GM19397 (cell line): ENCODE results near the gene SIRPA.

Source experiments
- ATAC-seq: cut with Tn5 transposase; IDR thresholded peaks from one replicate; pipeline ENCODE4 v1.9.1; 2021; ENCODE audit warnings: mild to moderate bottlenecking, moderate library complexity; ENCODE audit not compliant: unreplicated experiment

Gene SIRPA

GRCh38 chr20:1946762-1947534, 51.7 kb downstream of the SIRPA start:
- ATAC-seq, result no peak

GRCh38 chr20:1947535-1947846, 52.3 kb downstream of the SIRPA start:
- ATAC-seq, result no peak

DNA sequence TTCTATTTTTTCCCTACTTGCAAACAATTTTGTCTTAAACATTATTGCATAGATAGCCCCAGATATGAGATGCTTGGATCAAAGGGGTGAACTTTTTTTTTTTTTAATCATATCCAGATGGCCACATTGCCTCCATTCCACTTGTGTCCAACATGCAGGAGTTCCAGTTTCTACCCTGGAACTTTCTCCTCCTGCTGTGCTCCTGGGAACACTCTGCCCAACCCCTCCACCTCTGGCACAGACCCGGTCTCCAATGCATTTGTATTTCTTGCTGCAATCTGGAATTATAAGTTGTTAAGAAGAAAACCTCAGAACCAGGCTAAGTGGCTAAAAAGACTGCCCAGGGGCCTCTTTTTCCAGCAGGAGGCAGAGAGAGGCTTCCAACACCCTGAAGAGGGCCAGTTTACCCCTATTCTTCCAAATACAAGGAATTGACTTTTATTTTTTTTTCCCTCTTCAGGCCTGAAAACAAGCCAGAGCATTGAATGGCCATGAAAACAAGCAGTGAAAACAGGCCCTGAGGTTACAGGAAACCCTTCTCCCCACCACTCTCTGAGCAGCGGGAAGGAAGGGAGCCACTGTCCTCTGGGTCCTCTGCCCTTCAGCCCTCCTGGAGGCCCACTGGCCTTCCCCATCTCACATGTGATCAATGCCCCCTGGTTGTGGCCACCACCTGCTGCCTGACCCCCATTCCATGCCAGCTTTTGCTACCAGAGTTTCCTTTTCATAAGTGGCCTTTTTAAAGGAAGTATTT, 54.3 kb downstream of the SIRPA start:
- ATAC-seq, result no peak

GRCh38 chr20:1950836-1951235, 55.6 kb downstream of the SIRPA start:
- no peak for ATAC-seq

DNA sequence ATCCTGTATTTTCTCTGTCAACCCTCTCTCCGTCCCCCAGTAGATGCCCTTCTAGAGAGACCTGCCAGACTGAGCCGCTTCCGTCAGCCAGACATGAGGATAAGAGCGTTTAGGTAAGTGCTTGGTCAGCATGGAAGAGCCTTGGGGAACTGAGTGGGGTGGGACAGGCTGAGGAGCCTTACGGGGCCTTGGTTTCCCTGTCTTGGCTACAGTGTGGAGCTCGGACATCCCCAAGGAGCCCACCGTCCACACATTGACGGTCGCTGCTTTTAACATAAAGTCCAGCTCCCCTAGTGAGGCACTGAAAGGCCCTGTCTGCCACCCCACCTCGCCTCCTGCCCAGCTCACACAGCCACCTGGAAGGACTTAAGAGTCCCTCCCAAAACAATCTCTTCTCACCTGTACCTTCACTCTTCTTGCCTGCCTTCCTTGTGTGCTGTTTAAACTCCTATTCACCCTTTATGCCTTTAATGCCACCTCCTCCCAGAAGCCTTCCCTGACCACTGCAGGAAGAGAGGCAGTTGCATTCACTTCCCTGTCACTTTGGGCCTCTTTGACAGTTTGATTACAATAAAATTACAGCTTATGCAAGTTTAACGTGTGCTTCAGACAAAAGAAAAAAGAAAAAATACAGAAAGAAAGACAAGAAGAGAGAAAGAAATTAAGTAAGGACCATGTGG, 56.4 kb downstream of the SIRPA start:
- ATAC-seq, result no peak

DNA sequence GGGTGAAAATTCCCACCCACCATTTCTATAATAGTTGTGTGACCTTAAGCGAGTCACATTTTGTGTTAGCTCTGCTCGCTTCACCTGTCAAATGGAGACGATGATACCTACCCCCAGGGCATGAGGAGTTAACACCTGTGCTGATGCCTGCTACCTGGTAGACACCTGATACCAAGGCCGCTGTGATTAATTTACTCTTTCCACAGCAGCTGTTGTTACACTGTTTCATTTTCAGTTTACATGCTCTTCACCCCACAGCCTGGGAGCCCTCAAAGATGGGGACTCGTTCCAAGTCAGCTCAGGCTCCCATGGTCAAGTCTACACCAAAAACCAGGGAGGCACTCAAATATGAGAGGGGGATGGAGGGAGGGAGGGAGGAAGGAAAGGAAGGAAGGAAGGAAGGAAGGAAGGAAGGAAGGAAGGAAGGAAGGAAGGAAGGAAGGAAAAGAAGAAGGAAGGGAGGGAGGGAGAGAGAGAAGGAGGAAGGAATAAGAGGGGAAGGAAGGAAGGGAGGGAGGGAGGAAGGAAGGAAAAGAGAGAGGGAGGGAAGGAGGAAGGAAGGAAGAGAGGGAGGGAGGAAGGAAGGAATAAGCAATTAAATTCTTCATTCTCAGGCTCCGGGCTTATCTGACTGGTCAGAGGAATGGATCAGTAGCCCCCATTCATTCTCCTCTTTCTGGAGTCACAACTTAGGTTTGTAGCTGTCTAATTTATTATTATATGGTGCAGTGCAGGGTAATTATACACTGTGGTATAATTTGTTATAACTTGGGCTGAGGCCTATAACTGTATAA, 57.7 kb downstream of the SIRPA start:
- no peak for ATAC-seq

DNA sequence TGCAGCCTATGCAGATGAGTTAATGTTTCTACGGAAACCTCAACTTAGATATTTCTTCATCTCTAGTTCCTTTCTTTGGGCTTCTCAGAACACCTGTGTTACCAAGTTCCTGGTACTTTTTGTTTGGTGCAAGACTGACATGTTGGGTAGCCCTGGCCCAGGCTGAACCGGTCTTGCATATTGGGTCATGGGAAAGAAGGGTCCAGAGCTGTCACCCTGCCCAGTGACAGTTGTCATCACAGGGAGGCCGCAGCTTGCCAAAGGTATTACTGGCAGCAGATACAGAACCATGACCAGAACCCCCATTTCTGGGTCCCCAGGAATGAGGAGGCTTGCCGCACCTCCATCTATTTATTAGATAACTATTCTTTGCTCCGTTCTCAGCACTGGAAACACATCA, 58.4 kb downstream of the SIRPA start:
- no peak for ATAC-seq

DNA sequence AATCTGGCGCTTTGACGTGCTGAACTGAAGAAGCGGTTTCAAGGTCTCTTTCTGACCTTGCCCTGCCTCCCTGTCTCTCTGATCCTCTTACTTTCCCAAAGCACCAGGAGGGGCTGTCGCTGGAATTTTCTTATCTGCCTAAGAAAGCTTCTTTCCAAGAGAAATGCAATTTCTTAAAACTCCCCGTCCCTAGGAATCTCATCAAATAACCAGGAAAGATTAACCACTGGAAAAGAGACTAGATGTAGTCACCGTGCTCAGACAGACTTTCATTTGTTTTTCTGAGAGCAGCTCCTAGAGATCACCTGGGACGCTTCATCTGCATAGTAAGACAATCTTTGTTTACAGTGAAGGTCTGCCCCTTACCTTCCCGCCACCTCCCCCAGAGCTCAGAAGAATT, 60.0 kb downstream of the SIRPA start:
- ATAC-seq, result no peak

DNA sequence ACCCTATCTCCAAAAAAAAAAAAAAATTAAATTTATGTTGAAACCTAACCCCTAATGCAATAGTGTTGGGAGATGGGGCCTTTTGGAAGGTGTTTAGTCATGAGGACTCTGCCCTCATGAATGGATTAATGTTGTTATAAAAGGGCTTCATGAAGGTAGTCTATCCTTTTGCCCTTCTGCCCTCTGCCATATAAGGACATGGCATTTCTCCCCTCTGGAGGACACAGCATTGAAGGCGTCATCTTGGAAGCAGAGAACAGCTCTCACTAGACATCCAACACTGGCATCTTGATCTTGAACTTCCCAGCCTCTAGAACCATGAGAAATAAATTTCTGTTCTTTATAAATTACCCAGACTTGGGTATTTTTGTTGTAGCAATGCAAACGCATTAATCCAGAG, 63.2 kb downstream of the SIRPA start:
- no peak for ATAC-seq

GRCh38 chr20:1959156-1959555, 63.9 kb downstream of the SIRPA start:
- no peak for ATAC-seq

- ATAC-seq, result no peak
Measured at GRCh38 chr20:1961374-1961773, 66.2 kb downstream of the SIRPA start.

GRCh38 chr20:1964061-1964460, 68.9 kb downstream of the SIRPA start:
- ATAC-seq, result no peak

- no peak for ATAC-seq
Measured at GRCh38 chr20:1964659-1965405, 69.6 kb downstream of the SIRPA start.

- ATAC-seq, result no peak
Measured at GRCh38 chr20:1965520-1966351, 70.5 kb downstream of the SIRPA start.

GRCh38 chr20:1968964-1969363, 73.8 kb downstream of the SIRPA start:
- no peak for ATAC-seq

GRCh38 chr20:1971893-1972586, 76.8 kb downstream of the SIRPA start:
- ATAC-seq, result no peak

DNA sequence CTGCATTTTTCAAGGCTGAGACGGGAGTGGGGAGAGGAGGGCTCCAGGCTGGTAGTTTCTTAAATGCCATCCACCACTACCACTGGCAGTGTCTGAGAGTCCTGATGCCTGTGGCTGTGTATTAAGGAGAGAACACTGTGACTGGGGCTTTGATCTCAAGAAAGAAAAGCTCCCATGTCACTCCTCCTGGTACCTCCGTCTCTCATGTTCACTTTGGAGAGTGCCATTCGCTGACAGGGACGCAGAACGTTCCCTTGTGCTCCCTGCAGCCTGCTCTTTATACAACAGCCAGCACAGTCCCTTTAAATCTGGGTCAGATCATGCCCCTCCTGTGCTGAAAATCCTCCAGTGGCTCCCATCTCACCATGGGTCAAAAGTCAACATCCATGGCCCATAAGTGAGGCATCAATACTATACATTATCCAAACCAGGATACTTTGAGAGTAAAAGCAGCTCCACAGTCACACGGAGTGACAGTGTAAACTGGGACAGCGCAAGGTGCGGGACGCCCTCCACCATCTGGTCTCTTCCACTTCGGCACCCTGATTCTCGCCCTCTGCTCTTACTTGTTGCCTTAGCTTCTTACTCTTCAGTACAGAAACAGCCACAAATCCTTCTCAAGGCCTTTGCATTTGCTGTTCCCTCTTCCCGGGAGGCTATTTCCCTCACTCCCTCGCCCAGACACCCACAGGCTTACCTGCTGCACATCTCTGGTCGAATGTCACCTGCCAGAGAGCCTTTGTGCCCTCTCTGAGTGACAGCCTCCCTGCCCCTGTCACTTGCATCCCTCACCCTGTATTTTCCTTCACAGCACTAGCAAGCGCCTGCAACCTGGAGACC, 78.6 kb downstream of the SIRPA start:
- no peak for ATAC-seq

GRCh38 chr20:1975291-1975690, 80.1 kb downstream of the SIRPA start:
- ATAC-seq, result no peak
